Peyer's patch (tissue), 4 donors: ENCODE results near the gene SSH2. TPM values are rescaled to one million over a fixed set of nuclear protein-coding genes. Genes with fewer than 3 reads are reported as not detected.

ENCODE experiments used
- DNase-seq, 3 donors: peaks; one replicate each; pipeline ENCODE4 v3.0.0-alpha.2; 2017 to 2019
- H3K27ac ChIP-seq, 4 donors: fragments of 200-600 bp; sonication (generic); one replicate each; pipeline ENCODE4 v1.5.1; 2016 to 2019
- H3K27me3 ChIP-seq, 2 donors: fragments of 200-600 bp; sonication (generic); one replicate each; pipeline ENCODE4 v1.5.1; 2019
- H3K36me3 ChIP-seq, 3 donors: fragments of 200-600 bp; sonication (generic); one replicate each; pipeline ENCODE4 v1.5.1; 2016 to 2019
- H3K4me1 ChIP-seq, 4 donors: fragments of 200-600 bp; sonication (generic); one replicate each; pipeline ENCODE4 v1.5.1; 2016 to 2019
- H3K4me3 ChIP-seq, 4 donors: fragments of 200-600 bp; sonication (generic); 1 replicate in 3 of 4; 2 replicates in 1 of 4; pipeline ENCODE4 v1.5.1; 2016 to 2019; ENCODE audit warnings: mild to moderate bottlenecking in 1 of 4
- H3K9me3 ChIP-seq, 4 donors: fragments of 200-600 bp; sonication (generic); one replicate each; pipeline ENCODE4 v1.5.1; 2016 to 2019; ENCODE audit warnings: mild to moderate bottlenecking in 1 of 4
- CTCF ChIP-seq, 6 experiments: fragments of 450-650 bp in 4 of 6; fragments of 200-600 bp in 2 of 6; sonication (generic) in 1 of 6; IDR thresholded peaks; one replicate each; pipeline ENCODE4 v1.5.1; 2017 to 2019; ENCODE audit warnings: antibody characterized with exemption in 6 of 6, mild to moderate bottlenecking in 3 of 6, moderate library complexity in 1 of 6
- POLR2A ChIP-seq, 2 donors: fragments of 450-650 bp; IDR thresholded peaks; one replicate each; pipeline ENCODE4 v1.5.1; 2017; ENCODE audit warnings: antibody characterized with exemption in 2 of 2, mild to moderate bottlenecking in 2 of 2, moderate library complexity in 2 of 2
- total RNA-seq, 4 donors: library from RNA; depleted of rRNA; stranded (reverse); fragments of >200 nt; gene quantifications; one replicate each; pipeline ENCODE4 v1.1.0, GENCODE V29; 2016

The SSH2 gene
- total RNA-seq, 4 donors from 2014 or later = 45.4 to 139 (median 58.2) TPM

- no peak overlapping the region for H3K27ac ChIP-seq
- DNase-seq = no peak
- no peak for TF ChIP-seq CTCF (IDR thresholded peaks at IDR 0.05)
- no peak for TF ChIP-seq POLR2A (IDR thresholded peaks at IDR 0.05)
Measured at GRCh38 chr17:29837531-29837930, 92.5 kb downstream of the SSH2 start.

GRCh38 chr17:29836643-29837042, 93.4 kb downstream of the SSH2 start:
- Histone ChIP-seq H3K27me3 (no peaks in the 10 kb centered on the region), H3K27ac (no peak overlapping the region), H3K9me3 (no peaks in the 10 kb centered on the region), H3K4me3 (no peak overlapping the region), H3K4me1 (no peaks in the 10 kb centered on the region), H3K36me3 (no peaks in the 10 kb centered on the region)
- no peak for DNase-seq
- TF ChIP-seq POLR2A (IDR thresholded peaks at IDR 0.05) (no peak), CTCF (IDR thresholded peaks at IDR 0.05) (no peak)

More at GRCh38 chr17:29837531-29837930, 92.5 kb downstream of the SSH2 start:
- no peaks in the 10 kb centered on the region for H3K36me3 ChIP-seq
- no peaks in the 10 kb centered on the region for H3K4me1 ChIP-seq
- no peaks in the 10 kb centered on the region for H3K9me3 ChIP-seq
- H3K4me3 ChIP-seq = no peak overlapping the region
- H3K27me3 ChIP-seq = no peaks in the 10 kb centered on the region

GRCh38 chr17:29835435-29836351, 94.3 kb downstream of the SSH2 start:
- H3K4me1 ChIP-seq = no peaks in the 10 kb centered on the region
- no peak overlapping the region for H3K4me3 ChIP-seq
- H3K27me3 ChIP-seq = no peaks in the 10 kb centered on the region
- H3K27ac ChIP-seq = peak overlapping the region in 1 of 4 donors; percentile 10
- H3K9me3 ChIP-seq = no peaks in the 10 kb centered on the region
- TF ChIP-seq POLR2A (IDR thresholded peaks at IDR 0.05) (no peak), CTCF (IDR thresholded peaks at IDR 0.05) (no peak)
- no peaks in the 10 kb centered on the region for H3K36me3 ChIP-seq
- DNase-seq = no peak

GRCh38 chr17:29833801-29834200, 96.2 kb downstream of the SSH2 start:
- Histone ChIP-seq H3K27ac (no peak overlapping the region), H3K4me3 (no peak overlapping the region), H3K36me3 (no peaks in the 10 kb centered on the region), H3K9me3 (no peaks in the 10 kb centered on the region), H3K27me3 (no peaks in the 10 kb centered on the region), H3K4me1 (peaks cover 0 to 4% (median 0%) of the 10 kb centered on the region in 4 donors)
- DNase-seq = no peak
- TF ChIP-seq CTCF (IDR thresholded peaks at IDR 0.05) (no peak), POLR2A (IDR thresholded peaks at IDR 0.05) (no peak)

GRCh38 chr17:29828676-29829284, 101.2 kb downstream of the SSH2 start:
- Histone ChIP-seq H3K27ac (no peak overlapping the region), H3K27me3 (no peaks in the 10 kb centered on the region), H3K4me1 (peaks cover 0 to 9% (median 0%) of the 10 kb centered on the region in 4 donors), H3K4me3 (no peak overlapping the region), H3K36me3 (no peaks in the 10 kb centered on the region), H3K9me3 (no peaks in the 10 kb centered on the region)
- TF ChIP-seq POLR2A (IDR thresholded peaks at IDR 0.05) = no peak
- DNase-seq = no peak

- no peak overlapping the region for H3K4me3 ChIP-seq
- peaks cover 0 to 9% (median 0%) of the 10 kb centered on the region in 4 donors for H3K4me1 ChIP-seq
- H3K9me3 ChIP-seq = no peaks in the 10 kb centered on the region
- H3K36me3 ChIP-seq = no peaks in the 10 kb centered on the region
- DNase-seq = no peak
- peak overlapping the region in 1 of 4 donors; percentile 4 for H3K27ac ChIP-seq
- no peaks in the 10 kb centered on the region for H3K27me3 ChIP-seq
- TF ChIP-seq CTCF (IDR thresholded peaks at IDR 0.05) = no peak
- no peak for TF ChIP-seq POLR2A (IDR thresholded peaks at IDR 0.05)
Measured at GRCh38 chr17:29827179-29827578, 102.8 kb downstream of the SSH2 start.
